ENCODE measurements around the gene MYPN.
A peak's percentile ranks its signal among the peaks of the same experiment; 100 is the strongest.
"Not testable (repeated sequence)": the region's sequence is repeated elsewhere in the genome, so short reads cannot be mapped to it uniquely, and the experiment has no call there.

Gene MYPN

GRCh38 chr10:68109331-68109730 is at the start of gene MYPN:
Gene MYPN, plus strand, starts transcription at chr10:68109488. Its CDS starts 11,951 bp downstream, at chr10:68121439.
- DNase-seq: no peak

DNA sequence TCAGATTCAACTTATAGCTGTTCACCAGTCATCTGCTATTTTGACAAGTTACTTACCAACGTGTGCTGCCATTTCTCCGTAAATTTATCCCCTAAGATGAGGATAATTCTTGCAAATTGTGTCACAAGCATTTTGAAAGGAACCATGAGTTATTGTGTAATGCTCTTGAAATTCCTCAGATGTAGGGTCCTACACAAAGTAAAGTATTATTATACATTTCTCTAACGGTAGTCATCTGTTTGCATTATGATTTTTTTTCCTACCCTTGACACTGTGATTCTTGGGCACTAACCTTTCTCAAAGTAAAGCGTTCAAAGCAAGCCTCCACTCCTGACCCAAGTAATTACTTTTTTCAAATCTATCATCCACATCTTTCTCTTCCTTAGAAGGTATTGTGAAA is 42.3 kb upstream of the MYPN start:
- DNase-seq: no peak

DNA sequence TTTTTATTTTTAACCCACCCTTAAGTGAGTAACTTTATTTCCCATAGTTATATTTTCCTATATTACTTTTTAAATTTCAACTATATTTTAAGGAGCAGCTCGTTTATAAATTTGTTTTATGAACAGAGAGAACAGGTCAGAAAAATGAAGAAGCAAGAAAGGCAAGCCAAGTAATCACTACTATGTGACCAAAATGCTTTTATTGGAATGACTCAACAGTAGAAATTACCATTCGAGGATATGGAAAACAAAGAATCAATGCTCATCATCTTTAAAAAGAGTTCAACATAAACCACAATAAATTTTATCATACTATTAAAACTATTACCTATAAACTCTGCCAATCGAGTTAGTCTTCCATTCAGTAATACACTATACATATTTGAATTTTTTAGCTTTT is 41.8 kb upstream of the MYPN start:
- no peak for DNase-seq

DNA sequence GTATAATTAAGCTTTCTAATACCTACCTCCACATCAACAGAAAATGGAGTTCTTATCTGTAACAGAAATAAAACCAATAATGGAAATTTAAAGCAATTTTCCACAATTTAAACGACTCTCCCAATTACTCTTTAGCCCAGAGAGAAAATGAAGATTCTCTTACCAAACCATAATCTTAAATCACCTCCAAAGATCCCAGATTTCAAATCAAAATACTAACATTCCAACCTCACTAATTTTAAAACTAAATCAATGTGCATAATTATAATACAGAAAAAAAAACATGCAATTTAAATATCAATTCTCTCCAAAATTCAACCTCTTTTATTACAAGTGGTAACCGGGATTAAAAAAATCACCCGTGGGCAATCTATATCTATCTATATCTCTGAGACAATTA is 35.7 kb upstream of the MYPN start:
- no peak for DNase-seq

DNA sequence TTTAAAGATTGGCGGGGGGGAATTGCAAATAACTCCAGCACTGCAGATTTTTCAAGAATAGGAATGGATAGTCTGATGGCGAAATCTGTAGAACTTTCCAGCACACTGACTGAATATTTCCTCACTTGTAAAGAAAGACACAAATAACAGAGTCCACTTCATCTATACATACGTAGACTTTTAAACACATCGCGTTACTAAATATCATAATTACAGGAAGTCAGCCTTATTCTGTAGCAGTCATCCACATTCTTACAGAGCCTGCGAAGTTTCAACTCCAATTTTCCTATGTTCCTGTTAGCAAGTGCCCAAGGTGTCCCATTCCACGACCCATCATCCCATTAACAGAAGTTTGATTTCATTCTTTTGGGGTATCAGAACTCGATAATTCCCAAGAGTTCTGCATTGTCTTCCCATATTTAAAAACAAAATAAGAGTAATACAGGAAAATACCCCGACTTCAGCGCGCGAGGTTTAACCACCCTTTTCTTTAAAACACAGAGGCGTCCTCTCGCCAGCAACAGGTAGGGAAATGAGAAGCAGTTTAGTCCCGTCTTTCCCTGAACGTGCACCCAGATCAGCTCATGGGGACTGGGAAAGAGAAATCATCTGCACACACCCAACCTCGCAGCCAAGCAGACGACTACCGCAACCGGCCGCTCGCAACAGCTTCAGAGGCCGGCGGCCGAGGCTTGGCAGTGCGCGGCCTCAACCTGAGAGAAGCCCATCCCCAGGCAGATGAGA is 35.1 kb upstream of the MYPN start:
- DNase-seq: no peak

DNA sequence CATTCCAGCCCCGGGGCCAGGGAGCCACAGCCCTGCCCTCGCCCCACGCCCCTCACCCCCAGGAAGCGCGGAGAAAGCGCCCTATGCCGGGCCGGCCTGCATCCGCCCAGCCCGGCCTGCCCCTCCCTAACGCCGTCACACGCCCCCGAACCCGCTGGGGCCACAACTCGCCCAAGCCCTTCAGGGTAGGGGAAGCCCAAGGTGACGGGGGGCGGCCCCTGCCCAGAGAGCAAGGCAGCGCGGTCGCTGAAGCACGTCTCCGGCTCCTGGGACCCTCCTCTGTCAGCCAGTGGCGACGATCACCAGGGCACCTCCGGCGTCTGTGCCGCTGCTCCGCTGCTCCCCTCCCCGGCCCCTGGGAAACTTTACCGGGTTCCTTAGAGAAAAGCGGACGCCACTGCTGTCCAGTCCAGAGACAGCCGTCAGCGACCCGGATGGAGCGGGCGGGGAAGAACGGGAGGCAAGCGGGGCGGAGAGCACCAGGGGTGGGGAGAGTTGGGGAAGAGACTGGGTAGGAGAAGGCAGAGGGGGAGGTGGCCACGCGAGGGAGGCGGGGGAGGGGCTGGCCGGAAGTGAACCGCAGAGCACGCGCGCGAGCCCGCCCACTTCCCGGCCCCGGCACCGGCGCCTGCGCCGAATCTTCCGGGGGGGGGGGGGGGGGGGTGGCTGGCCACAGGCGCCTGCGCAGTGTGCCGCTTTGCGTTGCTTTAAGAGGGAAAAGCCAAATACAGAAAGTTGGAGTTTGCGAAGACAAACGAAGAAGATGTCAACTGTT is 34.3 kb upstream of the MYPN start, which contains the start of gene HERC4:
HERC4 (minus strand) TSS at position 509 of the 775 bp plus-strand sequence. CDS start 2,175 bp downstream, outside the sequence.
- peak; percentile 90 to 91 for DNase-seq

- DNase-seq: no peak
Measured at GRCh38 chr10:68075550-68076004, 33.7 kb upstream of the MYPN start.

DNA sequence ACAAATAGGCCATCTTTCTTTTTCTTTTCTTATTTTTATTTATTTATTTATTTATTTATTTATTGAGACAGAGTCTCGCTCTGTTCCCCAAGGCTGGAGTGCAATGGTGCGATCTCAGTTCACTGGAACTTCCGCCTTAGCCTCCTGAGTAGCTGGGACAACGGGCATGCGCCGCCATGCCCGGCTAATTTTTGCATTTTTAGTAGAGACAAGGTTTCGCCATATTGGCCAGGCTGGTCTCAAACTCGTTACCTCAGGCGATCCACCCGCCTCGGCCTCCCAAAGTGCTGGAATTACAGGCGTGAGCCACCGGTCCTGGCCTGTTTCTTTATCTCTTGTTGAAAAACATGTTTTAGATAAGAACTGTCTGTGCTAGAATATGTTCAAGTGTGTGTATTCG is 33.2 kb upstream of the MYPN start:
- not testable (repeated sequence) for DNase-seq

- DNase-seq: no peak
Measured at GRCh38 chr10:68077026-68077425, 32.3 kb upstream of the MYPN start.

GRCh38 chr10:68079434-68079833 is 29.9 kb upstream of the MYPN start:
- no peak for DNase-seq

- DNase-seq: no peak
Measured at GRCh38 chr10:68080853-68081431, 28.3 kb upstream of the MYPN start.

- DNase-seq: no peak
Measured at GRCh38 chr10:68081916-68082315, 27.4 kb upstream of the MYPN start.

GRCh38 chr10:68082872-68083271 is 26.4 kb upstream of the MYPN start:
- DNase-seq: no peak

- DNase-seq: no peak
Measured at GRCh38 chr10:68083953-68084352, 25.3 kb upstream of the MYPN start.

DNA sequence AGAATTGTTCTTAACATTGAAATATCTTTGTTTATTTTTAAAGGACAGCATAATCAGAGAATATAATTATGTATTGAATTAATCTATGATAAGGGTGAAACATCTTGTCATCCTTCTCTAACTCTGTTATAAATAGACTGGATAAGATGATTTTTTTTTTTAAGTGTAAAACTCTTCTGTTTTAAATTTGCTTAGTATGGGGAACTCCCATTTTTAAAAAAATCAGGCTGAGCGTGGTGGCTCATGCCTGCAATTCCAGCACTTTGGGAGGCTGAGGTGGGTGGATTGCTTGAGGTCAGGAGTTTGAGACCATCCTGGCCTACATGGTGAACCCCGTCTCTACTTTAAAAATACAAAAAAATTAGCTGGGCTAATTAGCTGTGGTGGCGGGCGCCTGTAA is 24.8 kb upstream of the MYPN start:
- DNase-seq: no peak

- no peak for DNase-seq
Measured at GRCh38 chr10:68086011-68086410, 23.3 kb upstream of the MYPN start.

GRCh38 chr10:68086910-68087684 is 22.2 kb upstream of the MYPN start:
- no peak for DNase-seq

DNA sequence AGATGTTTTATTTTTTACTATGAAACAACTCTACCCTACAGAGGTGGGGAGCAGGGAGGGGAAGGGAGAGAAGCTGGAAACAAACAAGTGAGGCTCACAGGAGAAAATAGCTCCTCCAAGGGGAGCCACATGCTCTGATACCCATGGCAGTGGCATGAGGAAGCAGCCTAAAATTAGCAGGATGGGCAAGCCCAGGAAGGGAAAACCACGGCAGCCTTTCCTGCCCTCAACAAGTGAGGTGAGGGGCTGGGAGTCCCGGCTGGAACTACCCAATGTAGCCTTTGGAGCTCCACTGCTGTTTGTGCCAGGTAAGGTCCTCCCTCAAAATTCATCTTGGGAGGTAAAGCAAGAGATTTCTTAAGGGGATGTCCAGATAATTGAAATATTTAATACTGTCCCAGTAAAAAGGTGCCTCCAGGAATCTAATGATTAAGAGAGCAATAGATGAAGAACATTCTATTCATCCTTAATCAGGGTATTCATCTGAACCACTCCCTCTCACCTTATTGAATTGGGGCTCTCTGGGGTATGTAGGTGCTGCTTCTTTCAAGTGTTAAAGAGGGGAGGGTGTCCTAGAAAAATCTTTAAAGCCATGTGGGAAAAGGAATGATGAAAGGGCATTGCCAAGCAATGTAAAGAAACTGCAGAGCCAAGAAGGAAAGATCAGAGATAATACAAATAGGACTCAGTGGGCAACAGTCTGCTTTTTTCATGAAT is 21.4 kb upstream of the MYPN start:
- DNase-seq: no peak

DNA sequence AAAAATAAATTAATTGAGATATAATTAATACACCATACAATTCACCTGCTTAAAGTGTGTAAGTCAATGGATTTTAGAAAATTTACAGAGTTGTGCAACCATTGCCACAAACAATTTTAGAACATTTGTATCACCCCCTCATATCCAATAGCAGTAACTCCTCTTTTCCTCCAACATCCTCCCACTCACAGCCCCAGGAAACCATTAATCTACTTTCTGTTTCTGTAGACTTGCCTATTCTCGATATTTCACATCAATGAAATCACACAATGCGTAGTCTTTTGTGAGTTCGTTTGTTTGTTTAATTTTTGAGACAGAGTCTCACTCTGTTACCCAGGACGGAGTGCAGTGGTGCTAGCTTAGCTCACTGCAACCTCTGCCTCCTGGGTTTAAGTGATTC is 20.5 kb upstream of the MYPN start:
- no peak for DNase-seq

- no peak for DNase-seq
Measured at GRCh38 chr10:68090586-68090985, 18.7 kb upstream of the MYPN start.

DNA sequence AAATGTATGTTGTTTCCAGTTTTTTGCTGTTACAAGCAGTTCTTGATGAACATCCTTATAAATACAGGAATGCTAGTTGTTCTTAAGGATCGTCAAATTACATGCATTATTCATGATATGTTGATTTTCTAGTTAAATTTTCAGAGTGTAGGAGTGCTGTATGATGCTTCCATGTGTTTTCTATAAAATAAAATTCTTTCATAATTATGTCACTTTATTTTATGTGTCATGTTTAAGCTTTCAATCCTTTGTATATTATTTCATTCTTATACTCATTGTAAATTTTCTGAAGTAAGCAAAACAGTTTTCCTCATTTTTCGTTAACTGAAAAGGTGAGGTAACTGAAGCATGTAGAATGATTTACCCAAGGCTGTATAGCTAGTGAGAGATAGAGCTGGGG is 16.8 kb upstream of the MYPN start:
- no peak for DNase-seq

DNA sequence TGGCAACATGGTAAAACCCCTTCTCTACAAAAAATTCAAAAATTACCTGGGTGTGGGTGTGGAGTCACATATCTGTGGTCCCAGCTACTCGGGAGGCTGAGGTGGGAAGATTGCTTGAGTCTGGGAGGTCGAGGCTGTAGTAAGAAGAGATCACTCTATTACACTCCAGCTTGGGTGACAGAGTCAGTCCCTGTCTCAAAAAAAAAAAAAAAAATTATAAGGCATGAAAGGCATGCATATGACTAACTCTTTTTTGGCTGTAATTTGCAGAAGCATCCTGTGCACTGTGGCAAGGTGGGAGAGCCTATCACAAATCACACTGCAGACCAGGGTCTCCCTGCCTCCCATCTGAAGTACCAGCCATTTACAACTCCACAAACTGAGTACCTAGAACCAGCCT is 14.1 kb upstream of the MYPN start:
- no peak for DNase-seq

Data from activated CD4-positive, alpha-beta T cell treated with anti-CD3 and anti-CD28 coated beads, Interleukin-2, amount 50 U/mL, for 48 hours (primary cell).